Caki2 (cell line): ENCODE data around the gene ALOXE3. TPM values are rescaled to one million over a fixed set of nuclear protein-coding genes. Genes with fewer than 3 reads are reported as not detected.

ENCODE experiments used
- DNase-seq: peaks from one replicate; pipeline ENCODE4 v3.0.0-alpha.2; 2015; ENCODE audit warnings: low read depth
- in situ Hi-C: cut with HindIII; loops from 2 replicates; pipeline ENCODE4 v1.10.0; 2016; ENCODE audit warnings: low sequenced_read_pairs, low pct_unique_long_range_greater_than_20kb, mixed read lengths
- total RNA-seq: library from RNA; depleted of rRNA; stranded (reverse); fragments of >200 nt; shearing (Covaris generic); gene quantifications from 2 replicates; pipeline ENCODE4 v1.2.3, GENCODE V29; 2014; ENCODE audit warnings: low replicate concordance; rRNA removed

The ALOXE3 gene
- total RNA-seq = not detected in 2 replicates

- in situ Hi-C loops = no loop called here
- peak; percentile 72 for DNase-seq
Observed at GRCh38 chr17:8117980-8118768, at the start of gene ALOXE3. ALOXE3 (minus strand) TSS chr17:8118514; CDS start chr17:8117990, 524 bp downstream.

DNA sequence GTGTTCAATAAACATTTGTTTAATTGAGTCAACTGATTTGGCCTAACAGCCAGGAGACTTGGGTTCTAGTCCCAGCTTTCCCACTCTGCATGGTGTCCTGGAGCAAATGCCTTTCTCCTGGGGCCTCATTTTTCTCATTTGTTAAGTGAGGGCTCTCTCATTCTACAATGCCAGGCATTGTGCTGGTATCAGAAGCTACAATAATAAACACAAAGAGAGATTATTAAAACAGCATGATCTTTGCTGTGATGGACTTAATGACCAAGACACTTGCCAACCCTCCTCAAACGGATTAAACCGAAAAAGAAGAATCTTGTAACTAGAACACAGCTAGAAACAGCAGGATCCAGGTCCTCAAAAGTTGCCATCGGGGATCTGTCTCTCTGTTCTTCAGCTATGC lies 49.2 kb upstream of the ALOXE3 start:
- in situ Hi-C loops = no loop called here

GRCh38 chr17:8166731-8167130 lies 48.4 kb upstream of the ALOXE3 start:
- no peak for DNase-seq
- in situ Hi-C loops = no loop called here

More for the DNA sequence above, 49.2 kb upstream of the ALOXE3 start:
- DNase-seq = no peak

GRCh38 chr17:8164815-8165131 lies 46.5 kb upstream of the ALOXE3 start:
- in situ Hi-C loops = no loop called here
- DNase-seq = no peak

- in situ Hi-C loops = no loop called here
Observed at GRCh38 chr17:8163978-8164814, 45.9 kb upstream of the ALOXE3 start.

DNA sequence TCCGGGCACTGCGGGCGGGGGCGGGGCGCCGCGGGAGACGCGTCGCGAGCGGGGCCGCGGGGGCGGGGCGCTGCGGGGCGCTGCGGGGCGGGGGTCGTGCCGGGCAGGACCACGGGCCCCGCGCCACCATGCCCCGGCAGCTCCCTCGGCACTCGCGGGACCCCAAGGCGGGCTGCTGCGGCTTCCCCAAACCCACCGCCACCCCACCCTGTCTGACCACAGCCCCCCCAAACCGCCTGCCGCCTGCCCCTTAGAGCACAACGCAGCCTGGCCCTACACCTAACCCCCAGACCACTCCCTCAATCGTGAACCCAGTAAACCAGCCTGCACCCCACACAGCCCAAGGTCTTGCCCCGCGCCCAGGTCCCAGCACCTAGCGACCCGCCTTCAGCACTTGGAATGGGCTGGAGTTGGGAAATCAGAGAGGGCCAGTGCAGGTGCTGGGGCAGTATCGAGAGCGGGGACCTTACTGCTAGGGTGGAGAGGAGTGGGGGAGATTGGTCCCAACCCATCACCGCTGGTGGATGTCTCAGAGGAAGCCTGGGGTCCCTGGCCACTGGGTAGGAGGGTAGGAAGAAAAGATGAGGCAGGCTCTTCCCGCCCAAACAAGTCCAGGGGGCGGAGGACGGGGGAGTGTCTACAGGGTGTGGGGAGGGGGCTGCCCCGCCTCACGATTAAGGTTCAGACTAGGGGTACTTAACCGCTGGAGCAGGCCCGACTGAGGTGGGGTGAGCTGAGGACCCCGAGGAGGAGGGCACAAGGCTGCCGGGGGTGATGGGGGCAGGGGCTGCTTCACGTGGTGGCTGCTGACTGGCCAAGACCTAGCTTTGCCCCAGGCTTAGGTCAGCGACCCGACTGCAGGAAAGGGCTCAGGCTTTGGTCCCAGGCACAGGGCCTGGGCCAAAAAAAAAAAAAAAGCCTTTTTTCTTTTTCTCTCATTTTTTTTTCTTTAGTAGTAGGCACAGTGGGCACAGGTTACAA lies 45.0 kb upstream of the ALOXE3 start:
- DNase-seq = no peak
- in situ Hi-C loops = no loop called here

More at GRCh38 chr17:8163978-8164814, 45.9 kb upstream of the ALOXE3 start:
- DNase-seq = peak; percentile 44

DNA sequence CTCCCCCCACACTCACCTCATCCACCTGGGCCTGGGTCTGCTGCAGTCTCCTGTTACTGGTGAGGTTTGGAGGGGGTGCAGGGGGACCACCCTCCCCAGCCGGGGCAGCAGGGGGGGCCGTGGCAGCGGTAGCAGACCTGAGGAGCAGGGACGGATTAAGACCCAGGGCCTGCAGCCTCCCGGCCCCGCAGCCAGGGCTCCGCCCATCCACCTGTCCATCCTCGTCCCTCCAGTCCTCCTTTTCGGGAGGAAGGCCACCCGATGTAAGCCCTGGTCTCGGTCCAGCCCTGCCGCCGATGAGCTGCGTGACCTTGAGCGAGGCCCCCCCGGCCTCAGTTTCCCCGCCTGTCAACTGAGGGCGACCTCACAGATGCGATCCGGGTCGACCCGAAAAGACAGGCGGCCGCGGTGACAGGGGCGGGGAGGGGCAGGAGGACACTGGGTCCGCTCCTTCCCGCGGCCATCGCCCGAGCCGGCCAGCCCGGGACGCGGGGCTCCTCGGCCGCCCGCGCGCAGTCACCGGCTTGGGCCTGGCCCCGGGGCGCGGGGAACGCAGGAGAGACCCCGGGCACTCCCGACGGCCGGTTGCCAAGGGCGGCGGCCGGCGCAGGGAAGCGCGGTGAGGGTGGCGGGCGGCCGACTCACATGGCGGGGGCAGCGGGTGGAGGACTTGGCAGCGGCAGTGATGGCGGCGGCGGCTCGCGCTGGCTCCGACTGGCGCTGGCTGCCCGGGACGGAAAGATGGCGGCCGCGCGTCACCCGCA lies 44.1 kb upstream of the ALOXE3 start, which contains the start of gene VAMP2:
Gene VAMP2, minus strand, starts transcription at position 716 of the 764 bp plus-strand sequence. Its CDS starts 69 bp downstream, at position 647.
- in situ Hi-C loops = no loop called here
- no peak for DNase-seq

- in situ Hi-C loops = no loop called here
- DNase-seq = no peak
Observed at GRCh38 chr17:8161289-8162232, 43.2 kb upstream of the ALOXE3 start.

GRCh38 chr17:8160741-8161221 lies 42.5 kb upstream of the ALOXE3 start:
- no peak for DNase-seq
- in situ Hi-C loops = no loop called here

DNA sequence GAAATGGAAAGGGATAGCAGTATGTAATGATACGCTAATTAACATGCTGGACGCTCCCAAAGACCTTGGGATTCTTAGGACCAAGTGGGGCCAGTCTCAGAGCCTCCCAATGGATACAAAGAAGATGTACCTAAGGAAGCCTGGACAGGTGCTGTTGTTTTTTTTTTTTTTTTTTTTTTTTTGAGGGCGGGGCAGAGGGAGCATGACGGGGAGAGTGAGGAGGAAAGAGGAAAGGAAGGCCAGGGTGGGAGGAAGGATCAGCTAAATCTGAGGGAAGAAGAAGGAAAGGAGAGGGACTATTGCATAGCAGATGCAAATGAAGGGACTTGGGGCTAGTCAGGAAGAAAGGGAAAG lies 41.9 kb upstream of the ALOXE3 start:
- DNase-seq = no peak
- in situ Hi-C loops = no loop called here

- in situ Hi-C loops = no loop called here
- no peak for DNase-seq
Observed at GRCh38 chr17:8159459-8160223, 41.3 kb upstream of the ALOXE3 start.

GRCh38 chr17:8159032-8159400 lies 40.7 kb upstream of the ALOXE3 start:
- in situ Hi-C loops = no loop called here
- no peak for DNase-seq

GRCh38 chr17:8158267-8159031 lies 40.1 kb upstream of the ALOXE3 start:
- in situ Hi-C loops = no loop called here
- DNase-seq = peak; percentile 73

DNA sequence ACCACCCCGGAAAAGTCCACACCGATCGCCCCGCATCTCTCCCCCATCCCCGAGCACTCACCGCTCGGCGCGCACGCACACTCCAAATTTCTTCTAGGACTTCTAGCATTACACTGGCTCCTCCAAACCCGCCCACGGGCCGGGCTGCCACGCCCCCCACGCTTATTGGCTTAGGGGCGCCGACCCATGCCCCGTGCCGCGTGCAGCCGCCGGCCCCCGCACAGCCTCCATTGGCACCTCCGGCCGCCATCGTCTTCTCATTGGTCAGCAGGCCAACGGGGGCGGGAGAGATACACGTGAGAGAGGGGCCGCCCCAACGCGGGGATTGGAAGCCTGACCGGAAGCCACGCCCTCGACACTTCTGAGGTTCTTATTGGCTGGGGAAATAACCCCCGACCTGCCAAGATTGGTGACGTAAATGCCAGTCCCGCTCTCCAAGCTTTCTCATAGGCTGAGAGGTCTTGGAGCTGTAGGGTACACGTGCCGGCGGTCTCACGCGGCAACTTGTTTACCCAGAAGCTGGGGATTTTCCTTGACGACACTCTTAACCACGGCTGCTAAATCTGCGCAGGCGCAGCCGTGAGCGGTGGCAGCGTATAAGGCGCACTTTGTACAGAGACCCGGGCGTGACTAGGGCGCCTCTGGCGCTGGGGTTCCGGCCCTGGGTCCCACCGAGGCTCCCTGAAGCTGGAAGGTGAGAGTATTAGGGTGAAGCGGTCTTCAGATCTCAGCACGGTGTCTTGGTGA lies 38.1 kb upstream of the ALOXE3 start:
- DNase-seq = peak; percentile 100
- in situ Hi-C loops = no loop called here

DNA sequence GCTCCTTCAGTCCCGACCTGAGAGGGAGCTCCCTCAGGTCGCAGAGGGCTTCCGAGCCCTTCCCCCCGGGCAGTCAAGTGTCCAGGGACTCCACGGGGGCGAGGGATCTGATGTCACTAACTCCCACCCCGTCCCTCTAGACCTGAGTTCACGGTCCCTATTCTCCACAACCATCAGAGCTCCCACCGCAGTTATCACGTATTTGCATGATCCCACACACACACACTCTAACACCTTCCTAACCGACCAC lies 37.6 kb upstream of the ALOXE3 start:
- no peak for DNase-seq
- in situ Hi-C loops = no loop called here
